Keratinocyte (primary cell): ENCODE results near the gene RASGEF1C. TPM values are rescaled to one million over a fixed set of nuclear protein-coding genes. Genes with fewer than 3 reads are reported as not detected.

Experiments
- DNase-seq: peaks from one replicate; pipeline ENCODE4 v3.0.0-alpha.2; 2011; ENCODE audit warnings: low read depth, missing footprints, low spot score
- FAIRE-seq: peaks from 2 replicates; lab custom pipeline; 2011; peaks lifted over from hg19 to GRCh38; lab: Jason Lieb, UNC
- H2AFZ ChIP-seq: 2 replicates; pipeline ENCODE4 v1.6.0; 2012; ENCODE audit warnings: low read length, control low read depth, inconsistent platforms; ENCODE audit not compliant: control insufficient read depth
- H3K27ac ChIP-seq: 2 replicates; pipeline ENCODE4 v1.5.1; 2011; ENCODE audit warnings: low read length; ENCODE audit not compliant: control insufficient read depth, insufficient read depth
- H3K27me3 ChIP-seq: 3 replicates; pipeline ENCODE4 v1.6.0; 2011; ENCODE audit warnings: low read length; ENCODE audit not compliant: control insufficient read depth, insufficient read depth; ENCODE audit errors: extremely low read depth
- H3K36me3 ChIP-seq, 2 experiments: 2 replicates in 1 of 2; 3 replicates in 1 of 2; pipeline ENCODE4 v1.5.1; 2011; ENCODE audit warnings: low read length in 2 of 2, mild to moderate bottlenecking in 1 of 2; ENCODE audit not compliant: control insufficient read depth in 2 of 2, insufficient read depth in 2 of 2; ENCODE audit errors: extremely low read depth in 1 of 2
- H3K4me1 ChIP-seq: 3 replicates; pipeline ENCODE4 v1.5.1; 2011; ENCODE audit warnings: low read length; ENCODE audit not compliant: control insufficient read depth, insufficient read depth; ENCODE audit errors: extremely low read depth
- H3K4me2 ChIP-seq: 3 replicates; pipeline ENCODE4 v1.6.0; 2011; ENCODE audit warnings: low read depth, low read length; ENCODE audit not compliant: control insufficient read depth, insufficient read depth; ENCODE audit errors: extremely low read depth
- H3K4me3 ChIP-seq, 3 experiments: fragments of 200-600 bp in 1 of 3; sonication (generic) in 1 of 3; 2 replicates in 2 of 3; 3 replicates in 1 of 3; pipeline ENCODE4 v1.5.1; 2011 to 2016; ENCODE audit warnings: low read length in 3 of 3, mild to moderate bottlenecking in 3 of 3, control low read depth in 2 of 3, inconsistent platforms in 1 of 3, low read depth in 1 of 3, mixed read lengths in 1 of 3, mixed run types in 1 of 3, moderate library complexity in 1 of 3; ENCODE audit not compliant: control insufficient read depth in 2 of 3, insufficient read depth in 2 of 3; ENCODE audit errors: extremely low read depth in 1 of 3
- H3K79me2 ChIP-seq: 2 replicates; pipeline ENCODE4 v1.6.0; 2012; ENCODE audit warnings: low read length; ENCODE audit not compliant: control insufficient read depth, insufficient read depth
- H3K9ac ChIP-seq: 3 replicates; pipeline ENCODE4 v1.6.0; 2011; ENCODE audit warnings: low read length; ENCODE audit not compliant: control insufficient read depth, insufficient read depth; ENCODE audit errors: extremely low read depth
- H3K9me1 ChIP-seq: 3 replicates; pipeline ENCODE4 v1.6.0; 2011; ENCODE audit warnings: low read length; ENCODE audit not compliant: control insufficient read depth, insufficient read depth; ENCODE audit errors: extremely low read depth
- H3K9me3 ChIP-seq: 2 replicates; pipeline ENCODE4 v1.5.1; 2012; ENCODE audit warnings: low read depth, low read length; ENCODE audit not compliant: control insufficient read depth
- H4K20me1 ChIP-seq: 3 replicates; pipeline ENCODE4 v1.6.0; 2011; ENCODE audit warnings: low read length; ENCODE audit not compliant: control insufficient read depth, insufficient read depth; ENCODE audit errors: extremely low read depth
- CTCF ChIP-seq, 3 experiments: IDR thresholded peaks in 1 of 3; conservative IDR thresholded peaks in 1 of 3; optimal IDR thresholded peaks in 1 of 3; 2 replicates in 2 of 3; 3 replicates in 1 of 3; pipeline versions ENCODE3 to v1.5.1; 2011; ENCODE audit warnings: low read length in 3 of 3, mild to moderate bottlenecking in 3 of 3, moderate library complexity in 2 of 3, control low read depth in 1 of 3, inconsistent platforms in 1 of 3; ENCODE audit not compliant: insufficient read depth in 2 of 3; ENCODE audit errors: extremely low read depth in 1 of 3
- EZH2 ChIP-seq: IDR thresholded peaks from one replicate; pipeline ENCODE4 v1.6.1; 2012; ENCODE audit warnings: inconsistent platforms, mild to moderate bottlenecking, low read length, moderate library complexity
- dilution Hi-C: fragments of 300-500 bp; cut with MboI; formaldehyde crosslinking; loops from one replicate; pipeline ENCODE4 v1.7.0; 2020; ENCODE audit warnings: low sequenced_read_pairs; ENCODE audit not compliant: extremely low pct_ligation_motif_present
- polyA plus RNA-seq, 5 experiments: library from polyadenylated mRNA; depleted of rRNA in 3 of 5; stranded (reverse) in 3 of 5; stranded (forward) in 1 of 5; unstranded in 1 of 5; fragments of >200 nt; gene quantifications; 1 replicate in 1 of 5; 2 replicates in 3 of 5; 3 replicates in 1 of 5; pipeline versions ENCODE4 v1.2.1 to v1.2.3, GENCODE V29; 2011 to 2012; ENCODE audit warnings: missing spikeins in 2 of 5, low read depth in 1 of 5, low replicate concordance in 1 of 5

RASGEF1C gene
- polyA plus RNA-seq, 1 donor (not counting 4 experiments of a cell fraction or from before 2014, with no cell fraction given) = not detected

GRCh38 chr5:180205916-180206315 lies 3.1 kb downstream of the RASGEF1C start:
- no peaks in the 10 kb centered on the region for H3K36me3 ChIP-seq
- no peaks in the 10 kb centered on the region for H3K9me3 ChIP-seq
- no peak overlapping the region for H3K9ac ChIP-seq
- H2AFZ ChIP-seq = no peak overlapping the region
- DNase-seq (no peak), FAIRE-seq (no peak)
- no peak overlapping the region for H3K4me3 ChIP-seq
- peaks cover 18% of the 10 kb centered on the region for H3K27me3 ChIP-seq
- TF ChIP-seq CTCF (optimal IDR thresholded peaks at IDR 0.05 in 1 of 3, IDR thresholded peaks at IDR 0.05 in 1 of 3, conservative IDR thresholded peaks at IDR 0.05 in 1 of 3; ENCODE audit: extremely low read depth in 1 of 3, insufficient read depth in 2 of 3, low read length in 3 of 3) (no peak), EZH2 (no peak)
- no peak overlapping the region for H3K27ac ChIP-seq
- peaks cover 3% of the 10 kb centered on the region for H3K4me1 ChIP-seq
- H4K20me1 ChIP-seq = no peaks in the 10 kb centered on the region
- no peaks in the 10 kb centered on the region for H3K9me1 ChIP-seq
- H3K4me2 ChIP-seq = no peak overlapping the region
- dilution Hi-C loops = no loop called here
- no peaks in the 10 kb centered on the region for H3K79me2 ChIP-seq

DNA sequence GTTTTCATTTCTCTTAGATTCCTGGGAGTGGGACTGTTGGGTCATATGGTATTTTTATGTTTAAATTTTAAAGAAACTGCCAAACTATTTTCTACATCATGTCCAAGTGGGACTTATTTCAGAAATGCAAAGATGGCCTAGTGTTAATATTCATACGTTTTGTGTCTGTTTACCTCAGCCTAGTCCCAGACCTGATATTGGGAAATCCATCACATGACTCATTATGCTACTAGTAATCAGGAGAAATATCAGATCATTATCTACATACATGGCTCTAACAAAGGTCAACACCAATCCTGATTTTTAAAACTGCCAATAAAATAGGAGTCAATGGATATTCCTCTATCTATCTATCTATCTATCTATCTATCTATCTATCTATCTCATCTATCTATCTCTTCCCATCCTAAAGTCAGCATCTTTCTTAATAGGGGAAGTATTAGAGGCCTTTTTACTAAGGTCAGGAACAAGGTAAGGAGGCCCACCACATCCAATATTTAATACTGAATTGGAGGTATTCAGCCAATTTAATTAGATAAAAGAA lies 4.7 kb downstream of the RASGEF1C start:
- FAIRE-seq = no peak

More for the DNA sequence above, 4.7 kb downstream of the RASGEF1C start:
- no peak overlapping the region for H3K9ac ChIP-seq
- no peak overlapping the region for H3K27ac ChIP-seq
- no peak for DNase-seq
- no peaks in the 10 kb centered on the region for H3K9me1 ChIP-seq
- no peak overlapping the region for H2AFZ ChIP-seq
- dilution Hi-C loops = no loop called here
- TF ChIP-seq CTCF (optimal IDR thresholded peaks at IDR 0.05 in 1 of 3, IDR thresholded peaks at IDR 0.05 in 1 of 3, conservative IDR thresholded peaks at IDR 0.05 in 1 of 3; ENCODE audit: extremely low read depth in 1 of 3, insufficient read depth in 2 of 3, low read length in 3 of 3) (no peak), EZH2 (no peak)
- H3K79me2 ChIP-seq = no peaks in the 10 kb centered on the region
- peaks cover 3% of the 10 kb centered on the region for H3K4me1 ChIP-seq
- H3K36me3 ChIP-seq = no peaks in the 10 kb centered on the region
- no peak overlapping the region for H3K4me3 ChIP-seq
- H3K4me2 ChIP-seq = no peak overlapping the region
- H4K20me1 ChIP-seq = no peaks in the 10 kb centered on the region
- peaks cover 18% of the 10 kb centered on the region for H3K27me3 ChIP-seq
- H3K9me3 ChIP-seq = no peaks in the 10 kb centered on the region
